Endothelial cell (in vitro differentiated cells): ENCODE measurements around the gene CEP57. TPM values are rescaled to one million over a fixed set of nuclear protein-coding genes. Genes with fewer than 3 reads are reported as not detected.

Experiments used
- DNase-seq: peaks from one replicate; pipeline ENCODE4 v3.0.0; 2021; ENCODE audit warnings: low spot score
- H3K27ac Mint-ChIP-seq: one replicate; pipeline ENCODE4 v1.8.0; 2021; ENCODE audit warnings: mixed read lengths, inconsistent platforms; ENCODE audit not compliant: unreplicated experiment
- H3K27me3 Mint-ChIP-seq: one replicate; pipeline ENCODE4 v1.8.0; 2021; ENCODE audit warnings: mild to moderate bottlenecking, moderate library complexity, mixed read lengths, inconsistent platforms; ENCODE audit not compliant: unreplicated experiment
- H3K36me3 Mint-ChIP-seq: one replicate; pipeline ENCODE4 v1.8.0; 2021; ENCODE audit warnings: mild to moderate bottlenecking, low read depth, mixed read lengths, inconsistent platforms; ENCODE audit not compliant: unreplicated experiment
- H3K4me1 Mint-ChIP-seq: one replicate; pipeline ENCODE4 v1.8.0; 2021; ENCODE audit warnings: mild to moderate bottlenecking, mixed read lengths, inconsistent platforms; ENCODE audit not compliant: unreplicated experiment
- H3K4me3 Mint-ChIP-seq: one replicate; pipeline ENCODE4 v1.8.0; 2021; ENCODE audit warnings: mild to moderate bottlenecking, mixed read lengths, inconsistent platforms; ENCODE audit not compliant: unreplicated experiment
- H3K9me3 Mint-ChIP-seq: one replicate; pipeline ENCODE4 v1.8.0; 2021; ENCODE audit warnings: mixed read lengths, inconsistent platforms; ENCODE audit not compliant: unreplicated experiment
- CTCF ChIP-seq: fragments of 200-600 bp; sonication (generic); IDR thresholded peaks from one replicate; pipeline ENCODE4 v1.5.0; 2021; ENCODE audit warnings: antibody characterized with exemption; ENCODE audit not compliant: unreplicated experiment
- total RNA-seq: library from RNA; stranded (reverse); fragmentation: NEBNext Ultra II Directional; extraction: Animal tissue kit (Norgen Biotek cat#: 25700); gene quantifications from one replicate; pipeline ENCODE4 v1.2.1, GENCODE V29; 2021; ENCODE audit not compliant: unreplicated experiment

Gene CEP57
- total RNA-seq, 1 donor from 2014 or later = 51.4 TPM

- H3K36me3 Mint-ChIP-seq = peaks cover 6% of the 10 kb centered on the region
- no peak overlapping the region for H3K4me3 Mint-ChIP-seq
- no peaks in the 10 kb centered on the region for H3K9me3 Mint-ChIP-seq
- no peak overlapping the region for H3K27ac Mint-ChIP-seq
- H3K27me3 Mint-ChIP-seq = no peaks in the 10 kb centered on the region
- no peak for TF ChIP-seq CTCF
- DNase-seq = no peak
- no peaks in the 10 kb centered on the region for H3K4me1 Mint-ChIP-seq
Observed at GRCh38 chr11:95821640-95822039, 31.3 kb downstream of the CEP57 start.

GRCh38 chr11:95827696-95828095 lies 37.4 kb downstream of the CEP57 start:
- H3K9me3 Mint-ChIP-seq = no peaks in the 10 kb centered on the region
- H3K4me1 Mint-ChIP-seq = no peaks in the 10 kb centered on the region
- no peak for DNase-seq
- no peak for TF ChIP-seq CTCF
- no peak overlapping the region for H3K27ac Mint-ChIP-seq
- no peaks in the 10 kb centered on the region for H3K27me3 Mint-ChIP-seq
- H3K4me3 Mint-ChIP-seq = no peak overlapping the region
- peaks cover 10% of the 10 kb centered on the region for H3K36me3 Mint-ChIP-seq

DNA sequence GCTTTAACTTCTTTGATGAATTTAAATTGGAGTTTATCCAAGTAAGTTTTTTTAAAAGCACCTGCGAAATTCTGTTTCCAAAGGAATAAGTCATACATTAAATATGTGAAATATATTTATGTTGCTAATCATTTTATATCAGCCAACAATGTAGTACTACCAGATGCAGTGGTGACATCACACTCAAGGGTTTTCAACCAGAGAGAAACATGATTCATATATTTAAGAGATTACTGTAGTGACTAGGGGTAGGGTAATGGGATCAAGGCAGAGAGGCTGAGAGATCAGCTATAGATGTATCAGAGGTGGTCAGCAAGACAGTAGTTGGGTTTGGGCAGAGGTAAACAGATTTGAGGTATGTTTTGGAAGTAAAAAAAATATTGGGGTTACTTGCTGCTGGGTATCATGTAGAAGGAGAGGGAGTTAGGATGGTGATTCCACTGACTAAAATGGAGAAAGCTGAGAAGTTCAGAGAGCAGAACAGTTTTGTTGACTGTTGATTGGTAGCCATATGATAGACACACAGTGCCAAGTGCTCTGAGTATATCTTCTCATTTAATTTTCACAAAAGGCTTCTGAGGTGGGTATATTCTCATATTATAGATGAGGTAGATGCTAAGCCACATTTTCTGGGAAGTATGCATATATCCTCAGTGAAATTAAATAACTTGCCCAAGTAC lies 39.4 kb downstream of the CEP57 start:
- no peak for TF ChIP-seq CTCF
- H3K4me3 Mint-ChIP-seq = no peak overlapping the region
- DNase-seq = no peak
- no peaks in the 10 kb centered on the region for H3K27me3 Mint-ChIP-seq
- no peaks in the 10 kb centered on the region for H3K9me3 Mint-ChIP-seq
- H3K36me3 Mint-ChIP-seq = peaks cover 16% of the 10 kb centered on the region
- no peak overlapping the region for H3K27ac Mint-ChIP-seq
- H3K4me1 Mint-ChIP-seq = no peaks in the 10 kb centered on the region

GRCh38 chr11:95831198-95831883 lies 41.0 kb downstream of the CEP57 start:
- H3K27ac Mint-ChIP-seq = no peak overlapping the region
- H3K36me3 Mint-ChIP-seq = peaks cover 17% of the 10 kb centered on the region
- no peaks in the 10 kb centered on the region for H3K27me3 Mint-ChIP-seq
- no peaks in the 10 kb centered on the region for H3K4me1 Mint-ChIP-seq
- no peak for DNase-seq
- H3K4me3 Mint-ChIP-seq = no peak overlapping the region
- H3K9me3 Mint-ChIP-seq = no peaks in the 10 kb centered on the region
- no peak for TF ChIP-seq CTCF

GRCh38 chr11:95832763-95833162 lies 42.5 kb downstream of the CEP57 start:
- no peak for DNase-seq
- no peaks in the 10 kb centered on the region for H3K4me1 Mint-ChIP-seq
- H3K4me3 Mint-ChIP-seq = peak overlapping the region; percentile 35
- no peak for TF ChIP-seq CTCF
- H3K36me3 Mint-ChIP-seq = peaks cover 17% of the 10 kb centered on the region
- H3K27ac Mint-ChIP-seq = no peak overlapping the region
- no peaks in the 10 kb centered on the region for H3K27me3 Mint-ChIP-seq
- no peaks in the 10 kb centered on the region for H3K9me3 Mint-ChIP-seq
